Neural cell (in vitro differentiated cells): ENCODE measurements around the gene RAB18. TPM values are rescaled to one million over a fixed set of nuclear protein-coding genes. Genes with fewer than 3 reads are reported as not detected.

Experiments
- H2AFZ ChIP-seq: fragments of 200-600, 300-800 bp; sonication (generic), shearing (Covaris generic); 2 replicates; pipeline ENCODE4 v1.6.0; 2014; ENCODE audit warnings: low read depth, mild to moderate bottlenecking, antibody characterized with exemption, low read length, moderate library complexity
- H3F3A ChIP-seq: fragments of 200-600 bp; shearing (Covaris generic); 2 replicates; pipeline ENCODE4 v1.6.1; 2016; ENCODE audit warnings: mild to moderate bottlenecking, moderate library complexity, mixed read lengths, antibody characterized with exemption, low read length; ENCODE audit not compliant: insufficient read depth, poor library complexity, severe bottlenecking
- H3K27ac ChIP-seq: fragments of 200-600, 300-800 bp; sonication (generic), shearing (Covaris generic); 2 replicates; pipeline ENCODE4 v1.5.1; 2014; ENCODE audit warnings: mild to moderate bottlenecking, low read length, moderate library complexity
- H3K27me3 ChIP-seq: fragments of 300-800, 200-600 bp; sonication (generic), shearing (Covaris generic); 2 replicates; pipeline ENCODE4 v1.6.0; 2014; ENCODE audit warnings: mild to moderate bottlenecking, low read depth, low read length, moderate library complexity; ENCODE audit not compliant: insufficient read depth
- H3K36me3 ChIP-seq: fragments of 300-800, 200-600 bp; sonication (generic), shearing (Covaris generic); 2 replicates; pipeline ENCODE4 v1.5.1; 2014; ENCODE audit warnings: mild to moderate bottlenecking, antibody characterized with exemption, low read length, moderate library complexity; ENCODE audit not compliant: insufficient read depth
- H3K4me2 ChIP-seq: fragments of 300-800, 200-600 bp; sonication (generic), shearing (Covaris generic); 2 replicates; pipeline ENCODE4 v1.6.0; 2014; ENCODE audit warnings: mild to moderate bottlenecking, low read length
- H3K4me3 ChIP-seq: fragments of 300-800, 200-600 bp; sonication (generic), shearing (Covaris generic); 2 replicates; pipeline ENCODE4 v1.5.1; 2014; ENCODE audit warnings: mild to moderate bottlenecking, low read length, moderate library complexity
- H3K79me2 ChIP-seq: fragments of 200-600 bp; shearing (Covaris generic); replicated peaks from 2 replicates; pipeline ENCODE4 v1.6.0; 2014; ENCODE audit warnings: mild to moderate bottlenecking, low read length, moderate library complexity; ENCODE audit not compliant: insufficient read depth
- H3K9ac ChIP-seq: fragments of 300-800, 200-600 bp; sonication (generic), shearing (Covaris generic); 2 replicates; pipeline ENCODE4 v1.6.1; 2016; ENCODE audit warnings: mild to moderate bottlenecking, low read length, mixed read lengths
- H3K9me2 ChIP-seq: fragments of 200-600 bp; shearing (Covaris generic); 2 replicates; pipeline ENCODE4 v1.6.1; 2016; ENCODE audit warnings: mild to moderate bottlenecking, low read length, mixed read lengths; ENCODE audit not compliant: insufficient read depth
- H3K9me3 ChIP-seq: fragments of 200-600, 300-800 bp; sonication (generic), shearing (Covaris generic); 2 replicates; pipeline ENCODE4 v1.6.1; 2016; ENCODE audit warnings: mild to moderate bottlenecking, mixed run types, low read length, moderate library complexity, mixed read lengths
- H4K20me1 ChIP-seq: fragments of 200-600 bp; shearing (Covaris generic); 2 replicates; pipeline ENCODE4 v1.6.1; 2016; ENCODE audit warnings: mild to moderate bottlenecking, mixed run types; ENCODE audit not compliant: insufficient read depth
- EP300 ChIP-seq: fragments of 450-650 bp; conservative IDR thresholded peaks from 2 replicates; pipeline ENCODE4 v1.6.1; 2014; ENCODE audit warnings: antibody characterized with exemption, mild to moderate bottlenecking, moderate library complexity; ENCODE audit not compliant: poor library complexity, severe bottlenecking
- EZH2 ChIP-seq: fragments of 200-600, 300-800 bp; shearing (Covaris generic), sonication (generic); IDR thresholded peaks from 2 replicates; pipeline ENCODE4 v1.6.1; 2014; ENCODE audit warnings: antibody characterized with exemption, low read length, borderline replicate concordance, mild to moderate bottlenecking; ENCODE audit not compliant: insufficient read depth, poor library complexity, severe bottlenecking
- MXI1 ChIP-seq: fragments of 450-650 bp; conservative IDR thresholded peaks from 2 replicates; pipeline ENCODE4 v1.6.1; 2014; ENCODE audit warnings: antibody characterized with exemption, mild to moderate bottlenecking; ENCODE audit not compliant: poor library complexity, severe bottlenecking
- POLR2AphosphoS5 ChIP-seq: IDR thresholded peaks from 2 replicates; pipeline ENCODE4 v1.6.1; 2012
- RAD21 ChIP-seq: fragments of 450-650 bp; conservative IDR thresholded peaks from 2 replicates; pipeline ENCODE4 v1.6.1; 2014; ENCODE audit warnings: antibody characterized with exemption, mild to moderate bottlenecking, moderate library complexity
- SMC3 ChIP-seq: fragments of 450-650 bp; conservative IDR thresholded peaks from 2 replicates; pipeline ENCODE4 v1.6.1; 2014; ENCODE audit warnings: antibody characterized with exemption, mild to moderate bottlenecking, moderate library complexity; ENCODE audit not compliant: poor library complexity
- TAF1 ChIP-seq: IDR thresholded peaks from 2 replicates; pipeline ENCODE4 v1.6.1; 2012; ENCODE audit warnings: low read depth
- polyA plus RNA-seq: library from polyadenylated mRNA; depleted of rRNA; stranded (reverse); fragments of >200 nt; gene quantifications from 2 replicates; pipeline ENCODE4 v1.2.3, GENCODE V29; 2014
- TF ChIP-seq, protein P1 (sequence below): fragments of 450-650 bp; IDR thresholded peaks from 2 replicates; pipeline ENCODE4 v1.5.1; 2014; ENCODE audit warnings: antibody characterized with exemption, mild to moderate bottlenecking, moderate library complexity; ENCODE audit not compliant: poor library complexity, severe bottlenecking
- TF ChIP-seq, protein P2 (sequence below): IDR thresholded peaks from 2 replicates; pipeline ENCODE4 v1.6.1; 2012; ENCODE audit warnings: borderline replicate concordance

The RAB18 gene
- polyA plus RNA-seq, 1 donor from 2014 or later = 122 TPM

GRCh38 chr10:27485368-27485767 lies 18.7 kb upstream of the RAB18 start:
- Histone ChIP-seq H3K9me2 (no peaks in the 10 kb centered on the region), H3K27ac (no peak overlapping the region), H3K36me3 (no peaks in the 10 kb centered on the region), H3K79me2 (no peaks in the 10 kb centered on the region), H3K9ac (no peak overlapping the region), H3K4me3 (no peak overlapping the region), H3K27me3 (no peaks in the 10 kb centered on the region), H3K4me2 (no peak overlapping the region), H3K9me3 (no peaks in the 10 kb centered on the region), H4K20me1 (no peaks in the 10 kb centered on the region), H3F3A (no peaks in the 10 kb centered on the region), H2AFZ (no peak overlapping the region)
- no peak for TF ChIP-seq SMC3
- no peak for TF ChIP-seq TAF1
- TF ChIP-seq EP300 = no peak
- TF ChIP-seq POLR2AphosphoS5 = no peak

DNA sequence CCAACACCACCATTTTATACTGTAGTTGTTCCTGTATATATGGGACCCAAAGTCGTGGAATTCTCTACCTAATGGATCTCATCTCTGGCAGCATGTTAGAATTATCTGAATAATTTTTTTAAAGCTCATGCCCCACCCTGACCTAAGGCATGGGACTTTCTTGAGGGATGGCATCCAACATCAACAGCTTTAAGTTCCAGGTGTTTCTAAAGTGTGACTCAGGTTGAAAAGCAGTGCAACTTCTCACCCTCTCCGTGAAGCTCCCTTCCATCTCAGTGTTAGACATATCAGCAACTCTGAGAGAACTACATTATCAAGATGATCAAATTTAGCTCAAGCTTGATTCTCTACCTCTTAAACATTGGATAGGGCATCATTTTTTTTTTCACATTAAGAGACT lies 18.1 kb upstream of the RAB18 start:
- H2AFZ ChIP-seq = no peak overlapping the region
- H3K9me3 ChIP-seq = no peaks in the 10 kb centered on the region
- no peak overlapping the region for H3K27ac ChIP-seq
- no peaks in the 10 kb centered on the region for H3F3A ChIP-seq
- no peaks in the 10 kb centered on the region for H3K36me3 ChIP-seq
- H3K27me3 ChIP-seq = no peaks in the 10 kb centered on the region
- no peaks in the 10 kb centered on the region for H4K20me1 ChIP-seq
- no peaks in the 10 kb centered on the region for H3K9me2 ChIP-seq
- H3K9ac ChIP-seq = no peak overlapping the region
- no peak overlapping the region for H3K4me3 ChIP-seq
- no peaks in the 10 kb centered on the region for H3K79me2 ChIP-seq
- no peak overlapping the region for H3K4me2 ChIP-seq
- TF ChIP-seq EP300 (no peak), TAF1 (no peak), POLR2AphosphoS5 (no peak), MXI1 (no peak), SMC3 (no peak), RAD21 (no peak), EZH2 (no peak)
- TF ChIP-seq, protein P1, sequence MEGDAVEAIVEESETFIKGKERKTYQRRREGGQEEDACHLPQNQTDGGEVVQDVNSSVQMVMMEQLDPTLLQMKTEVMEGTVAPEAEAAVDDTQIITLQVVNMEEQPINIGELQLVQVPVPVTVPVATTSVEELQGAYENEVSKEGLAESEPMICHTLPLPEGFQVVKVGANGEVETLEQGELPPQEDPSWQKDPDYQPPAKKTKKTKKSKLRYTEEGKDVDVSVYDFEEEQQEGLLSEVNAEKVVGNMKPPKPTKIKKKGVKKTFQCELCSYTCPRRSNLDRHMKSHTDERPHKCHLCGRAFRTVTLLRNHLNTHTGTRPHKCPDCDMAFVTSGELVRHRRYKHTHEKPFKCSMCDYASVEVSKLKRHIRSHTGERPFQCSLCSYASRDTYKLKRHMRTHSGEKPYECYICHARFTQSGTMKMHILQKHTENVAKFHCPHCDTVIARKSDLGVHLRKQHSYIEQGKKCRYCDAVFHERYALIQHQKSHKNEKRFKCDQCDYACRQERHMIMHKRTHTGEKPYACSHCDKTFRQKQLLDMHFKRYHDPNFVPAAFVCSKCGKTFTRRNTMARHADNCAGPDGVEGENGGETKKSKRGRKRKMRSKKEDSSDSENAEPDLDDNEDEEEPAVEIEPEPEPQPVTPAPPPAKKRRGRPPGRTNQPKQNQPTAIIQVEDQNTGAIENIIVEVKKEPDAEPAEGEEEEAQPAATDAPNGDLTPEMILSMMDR = no peak
- TF ChIP-seq, protein P2, sequence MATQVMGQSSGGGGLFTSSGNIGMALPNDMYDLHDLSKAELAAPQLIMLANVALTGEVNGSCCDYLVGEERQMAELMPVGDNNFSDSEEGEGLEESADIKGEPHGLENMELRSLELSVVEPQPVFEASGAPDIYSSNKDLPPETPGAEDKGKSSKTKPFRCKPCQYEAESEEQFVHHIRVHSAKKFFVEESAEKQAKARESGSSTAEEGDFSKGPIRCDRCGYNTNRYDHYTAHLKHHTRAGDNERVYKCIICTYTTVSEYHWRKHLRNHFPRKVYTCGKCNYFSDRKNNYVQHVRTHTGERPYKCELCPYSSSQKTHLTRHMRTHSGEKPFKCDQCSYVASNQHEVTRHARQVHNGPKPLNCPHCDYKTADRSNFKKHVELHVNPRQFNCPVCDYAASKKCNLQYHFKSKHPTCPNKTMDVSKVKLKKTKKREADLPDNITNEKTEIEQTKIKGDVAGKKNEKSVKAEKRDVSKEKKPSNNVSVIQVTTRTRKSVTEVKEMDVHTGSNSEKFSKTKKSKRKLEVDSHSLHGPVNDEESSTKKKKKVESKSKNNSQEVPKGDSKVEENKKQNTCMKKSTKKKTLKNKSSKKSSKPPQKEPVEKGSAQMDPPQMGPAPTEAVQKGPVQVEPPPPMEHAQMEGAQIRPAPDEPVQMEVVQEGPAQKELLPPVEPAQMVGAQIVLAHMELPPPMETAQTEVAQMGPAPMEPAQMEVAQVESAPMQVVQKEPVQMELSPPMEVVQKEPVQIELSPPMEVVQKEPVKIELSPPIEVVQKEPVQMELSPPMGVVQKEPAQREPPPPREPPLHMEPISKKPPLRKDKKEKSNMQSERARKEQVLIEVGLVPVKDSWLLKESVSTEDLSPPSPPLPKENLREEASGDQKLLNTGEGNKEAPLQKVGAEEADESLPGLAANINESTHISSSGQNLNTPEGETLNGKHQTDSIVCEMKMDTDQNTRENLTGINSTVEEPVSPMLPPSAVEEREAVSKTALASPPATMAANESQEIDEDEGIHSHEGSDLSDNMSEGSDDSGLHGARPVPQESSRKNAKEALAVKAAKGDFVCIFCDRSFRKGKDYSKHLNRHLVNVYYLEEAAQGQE = no peak

DNA sequence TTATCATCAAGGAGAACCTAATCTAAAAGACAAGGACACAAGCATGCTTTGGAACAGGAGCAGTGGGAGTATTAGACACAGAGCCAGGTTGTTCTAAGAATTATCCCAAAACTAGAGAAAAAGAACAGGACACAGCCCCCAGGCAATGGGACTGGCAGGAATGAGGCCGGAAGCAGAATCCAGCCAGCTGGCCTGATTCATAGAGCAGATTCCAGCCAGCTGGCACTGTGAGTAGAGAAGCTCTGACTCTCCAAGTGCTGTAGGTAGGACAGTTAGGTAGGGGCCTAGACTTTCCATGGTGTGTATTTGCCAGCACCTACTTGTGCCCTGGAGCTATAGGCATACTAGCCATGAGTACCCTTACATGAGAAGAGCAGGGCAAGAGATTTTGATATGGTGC lies 13.3 kb upstream of the RAB18 start:
- Histone ChIP-seq H3F3A (no peaks in the 10 kb centered on the region), H3K9me2 (no peaks in the 10 kb centered on the region), H4K20me1 (no peaks in the 10 kb centered on the region), H3K9ac (no peak overlapping the region), H3K27me3 (no peaks in the 10 kb centered on the region), H3K4me3 (no peak overlapping the region), H2AFZ (no peak overlapping the region), H3K9me3 (no peaks in the 10 kb centered on the region), H3K36me3 (no peaks in the 10 kb centered on the region), H3K79me2 (no peaks in the 10 kb centered on the region), H3K4me2 (no peak overlapping the region), H3K27ac (no peak overlapping the region)
- TF ChIP-seq, protein P1 = no peak
- no peak for TF ChIP-seq TAF1
- TF ChIP-seq, protein P2 = no peak
- TF ChIP-seq EP300 = no peak
- no peak for TF ChIP-seq RAD21
- TF ChIP-seq MXI1 = no peak
- TF ChIP-seq SMC3 = no peak
- TF ChIP-seq EZH2 = no peak
- TF ChIP-seq POLR2AphosphoS5 = no peak
